ENCODE data around the gene TGM1. TPM values are rescaled to one million over a fixed set of nuclear protein-coding genes. Genes with fewer than 3 reads are reported as not detected.

The TGM1 gene
- total and polyA plus RNA-seq, 4 donors, result 0.28 to 1.5 (median 0.76) TPM

DNA sequence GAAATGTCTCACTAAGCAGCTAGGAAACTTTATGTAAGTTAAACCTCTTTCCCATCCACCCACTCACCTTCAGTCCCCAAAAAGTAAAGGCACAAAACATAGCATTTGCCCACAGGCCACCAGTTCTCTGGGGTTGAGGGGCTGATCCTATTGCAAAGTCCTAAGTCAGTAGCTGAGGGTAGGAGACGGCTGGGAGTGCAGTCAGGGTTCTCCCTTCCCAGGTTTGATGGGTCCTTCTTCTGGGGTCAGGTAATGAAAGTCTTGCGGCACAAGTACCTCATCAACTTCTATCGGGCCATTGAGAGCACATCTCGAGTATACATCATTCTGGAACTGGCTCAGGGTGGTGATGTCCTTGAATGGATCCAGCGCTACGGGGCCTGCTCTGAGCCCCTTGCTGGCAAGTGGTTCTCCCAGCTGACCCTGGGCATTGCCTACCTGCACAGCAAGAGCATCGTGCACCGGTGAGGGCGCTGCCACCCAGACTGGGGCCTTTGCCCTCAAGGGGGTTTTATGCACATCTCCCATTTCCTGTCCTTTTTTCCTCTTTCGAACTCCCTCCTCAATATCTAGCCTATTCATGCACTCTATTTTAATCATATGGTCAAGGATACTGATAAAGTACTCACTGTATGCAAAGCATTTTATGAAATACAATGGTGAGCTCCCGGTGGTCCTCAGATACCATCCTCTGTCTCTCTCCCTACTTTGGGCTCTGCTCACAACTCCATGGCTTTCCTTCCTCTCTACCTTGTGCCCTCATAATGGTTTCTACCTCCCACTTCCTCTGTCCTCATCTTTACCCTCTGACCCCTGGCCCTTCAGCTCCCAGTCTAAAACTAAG is 56.5 kb downstream of the TGM1 start:
- no peaks in the 10 kb centered on the region for H3K4me1 ChIP-seq (ENCODE audit: control insufficient read depth in 4 of 4, insufficient read depth in 4 of 4, low read length in 3 of 4)
- H3K36me3 ChIP-seq (ENCODE audit: control insufficient read depth in 4 of 4, insufficient read depth in 3 of 4, low read depth in 1 of 4, low read length in 3 of 4), result peaks cover 12 to 35% (median 23%) of the 10 kb centered on the region in 4 donors
- H3K27ac ChIP-seq (ENCODE audit: low read depth in 1 of 2, low read length in 2 of 2), result no peak overlapping the region
- no peak overlapping the region for H3K9ac ChIP-seq (ENCODE audit: low read depth in 1 of 2, low read length in 2 of 2)
- DNase-seq (ENCODE audit: low spot score), result no peak
- WGBS, result 98% methylated on average over 11 of the region's 11 CpGs
- no peak for TF ChIP-seq EGR1 (IDR thresholded peaks at IDR 0.05; ENCODE audit: low read depth in 2 of 2)
- TF ChIP-seq MAX (IDR thresholded peaks at IDR 0.05), result no peak
- TF ChIP-seq, protein P1, sequence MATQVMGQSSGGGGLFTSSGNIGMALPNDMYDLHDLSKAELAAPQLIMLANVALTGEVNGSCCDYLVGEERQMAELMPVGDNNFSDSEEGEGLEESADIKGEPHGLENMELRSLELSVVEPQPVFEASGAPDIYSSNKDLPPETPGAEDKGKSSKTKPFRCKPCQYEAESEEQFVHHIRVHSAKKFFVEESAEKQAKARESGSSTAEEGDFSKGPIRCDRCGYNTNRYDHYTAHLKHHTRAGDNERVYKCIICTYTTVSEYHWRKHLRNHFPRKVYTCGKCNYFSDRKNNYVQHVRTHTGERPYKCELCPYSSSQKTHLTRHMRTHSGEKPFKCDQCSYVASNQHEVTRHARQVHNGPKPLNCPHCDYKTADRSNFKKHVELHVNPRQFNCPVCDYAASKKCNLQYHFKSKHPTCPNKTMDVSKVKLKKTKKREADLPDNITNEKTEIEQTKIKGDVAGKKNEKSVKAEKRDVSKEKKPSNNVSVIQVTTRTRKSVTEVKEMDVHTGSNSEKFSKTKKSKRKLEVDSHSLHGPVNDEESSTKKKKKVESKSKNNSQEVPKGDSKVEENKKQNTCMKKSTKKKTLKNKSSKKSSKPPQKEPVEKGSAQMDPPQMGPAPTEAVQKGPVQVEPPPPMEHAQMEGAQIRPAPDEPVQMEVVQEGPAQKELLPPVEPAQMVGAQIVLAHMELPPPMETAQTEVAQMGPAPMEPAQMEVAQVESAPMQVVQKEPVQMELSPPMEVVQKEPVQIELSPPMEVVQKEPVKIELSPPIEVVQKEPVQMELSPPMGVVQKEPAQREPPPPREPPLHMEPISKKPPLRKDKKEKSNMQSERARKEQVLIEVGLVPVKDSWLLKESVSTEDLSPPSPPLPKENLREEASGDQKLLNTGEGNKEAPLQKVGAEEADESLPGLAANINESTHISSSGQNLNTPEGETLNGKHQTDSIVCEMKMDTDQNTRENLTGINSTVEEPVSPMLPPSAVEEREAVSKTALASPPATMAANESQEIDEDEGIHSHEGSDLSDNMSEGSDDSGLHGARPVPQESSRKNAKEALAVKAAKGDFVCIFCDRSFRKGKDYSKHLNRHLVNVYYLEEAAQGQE (IDR thresholded peaks at IDR 0.05), result no peak
- H3K9me3 ChIP-seq (ENCODE audit: control insufficient read depth in 4 of 4, low read length in 3 of 4), result no peaks in the 10 kb centered on the region
- no peak overlapping the region for H3K4me3 ChIP-seq (ENCODE audit: low read depth in 1 of 3, low read length in 3 of 3)
- H3K27me3 ChIP-seq (ENCODE audit: control insufficient read depth in 4 of 4, insufficient read depth in 4 of 4, low read length in 3 of 4), result no peaks in the 10 kb centered on the region

GRCh38 chr14:24204163-24205146 is 58.5 kb downstream of the TGM1 start:
- no peak overlapping the region for H3K27ac ChIP-seq (ENCODE audit: low read depth in 1 of 2, low read length in 2 of 2)
- DNase-seq (ENCODE audit: low spot score), result no peak
- no peak overlapping the region for H3K4me3 ChIP-seq (ENCODE audit: low read depth in 1 of 3, low read length in 3 of 3)
- no peaks in the 10 kb centered on the region for H3K9me3 ChIP-seq (ENCODE audit: control insufficient read depth in 4 of 4, low read length in 3 of 4)
- no peaks in the 10 kb centered on the region for H3K4me1 ChIP-seq (ENCODE audit: control insufficient read depth in 4 of 4, insufficient read depth in 4 of 4, low read length in 3 of 4)
- no peaks in the 10 kb centered on the region for H3K27me3 ChIP-seq (ENCODE audit: control insufficient read depth in 4 of 4, insufficient read depth in 4 of 4, low read length in 3 of 4)
- H3K9ac ChIP-seq (ENCODE audit: low read depth in 1 of 2, low read length in 2 of 2), result no peak overlapping the region
- peaks cover 3 to 20% (median 15%) of the 10 kb centered on the region in 4 donors for H3K36me3 ChIP-seq (ENCODE audit: control insufficient read depth in 4 of 4, insufficient read depth in 3 of 4, low read depth in 1 of 4, low read length in 3 of 4)
- 95% methylated on average over 7 of the region's 7 CpGs for WGBS
- TF ChIP-seq FOXA1 (IDR thresholded peaks at IDR 0.05) (no peak), HNF4G (IDR thresholded peaks at IDR 0.05) (no peak), RXRA (IDR thresholded peaks at IDR 0.05) (no peak), YY1 (IDR thresholded peaks at IDR 0.05) (no peak), FOXA2 (IDR thresholded peaks at IDR 0.05) (no peak), TAF1 (conservative IDR thresholded peaks at IDR 0.05) (no peak), RAD21 (IDR thresholded peaks at IDR 0.05) (no peak), JUND (IDR thresholded peaks at IDR 0.05) (no peak), CTCF (IDR thresholded peaks at IDR 0.05; ENCODE audit: low read depth, low read length, missing input control) (no peak), HNF4A (conservative IDR thresholded peaks at IDR 0.05) (no peak), NR2F2 (IDR thresholded peaks at IDR 0.05) (no peak), EGR1 (IDR thresholded peaks at IDR 0.05; ENCODE audit: low read depth in 2 of 2) (no peak), GABPA (IDR thresholded peaks at IDR 0.05 in 1 of 2, conservative IDR thresholded peaks at IDR 0.05 in 1 of 2) (no peak), MAX (IDR thresholded peaks at IDR 0.05) (no peak)
- TF ChIP-seq, protein P1 (IDR thresholded peaks at IDR 0.05), result no peak
- TF ChIP-seq, protein P2, sequence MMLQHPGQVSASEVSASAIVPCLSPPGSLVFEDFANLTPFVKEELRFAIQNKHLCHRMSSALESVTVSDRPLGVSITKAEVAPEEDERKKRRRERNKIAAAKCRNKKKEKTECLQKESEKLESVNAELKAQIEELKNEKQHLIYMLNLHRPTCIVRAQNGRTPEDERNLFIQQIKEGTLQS (IDR thresholded peaks at IDR 0.05), result no peak
- TF ChIP-seq, protein P3, sequence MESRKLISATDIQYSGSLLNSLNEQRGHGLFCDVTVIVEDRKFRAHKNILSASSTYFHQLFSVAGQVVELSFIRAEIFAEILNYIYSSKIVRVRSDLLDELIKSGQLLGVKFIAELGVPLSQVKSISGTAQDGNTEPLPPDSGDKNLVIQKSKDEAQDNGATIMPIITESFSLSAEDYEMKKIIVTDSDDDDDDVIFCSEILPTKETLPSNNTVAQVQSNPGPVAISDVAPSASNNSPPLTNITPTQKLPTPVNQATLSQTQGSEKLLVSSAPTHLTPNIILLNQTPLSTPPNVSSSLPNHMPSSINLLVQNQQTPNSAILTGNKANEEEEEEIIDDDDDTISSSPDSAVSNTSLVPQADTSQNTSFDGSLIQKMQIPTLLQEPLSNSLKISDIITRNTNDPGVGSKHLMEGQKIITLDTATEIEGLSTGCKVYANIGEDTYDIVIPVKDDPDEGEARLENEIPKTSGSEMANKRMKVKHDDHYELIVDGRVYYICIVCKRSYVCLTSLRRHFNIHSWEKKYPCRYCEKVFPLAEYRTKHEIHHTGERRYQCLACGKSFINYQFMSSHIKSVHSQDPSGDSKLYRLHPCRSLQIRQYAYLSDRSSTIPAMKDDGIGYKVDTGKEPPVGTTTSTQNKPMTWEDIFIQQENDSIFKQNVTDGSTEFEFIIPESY (IDR thresholded peaks at IDR 0.05), result no peak

Measured in liver (tissue), 9 donors.